HG03045 (cell line): Measurements from ENCODE around the gene RET.
"Not testable (repeated sequence)": the region's sequence is repeated elsewhere in the genome, so short reads cannot be mapped to it uniquely, and the experiment has no call there.

Source experiments
- ATAC-seq: cut with Tn5 transposase; IDR thresholded peaks from one replicate; pipeline ENCODE4 v1.9.1; 2021; ENCODE audit warnings: mild to moderate bottlenecking, moderate library complexity; ENCODE audit not compliant: unreplicated experiment

The RET gene

DNA sequence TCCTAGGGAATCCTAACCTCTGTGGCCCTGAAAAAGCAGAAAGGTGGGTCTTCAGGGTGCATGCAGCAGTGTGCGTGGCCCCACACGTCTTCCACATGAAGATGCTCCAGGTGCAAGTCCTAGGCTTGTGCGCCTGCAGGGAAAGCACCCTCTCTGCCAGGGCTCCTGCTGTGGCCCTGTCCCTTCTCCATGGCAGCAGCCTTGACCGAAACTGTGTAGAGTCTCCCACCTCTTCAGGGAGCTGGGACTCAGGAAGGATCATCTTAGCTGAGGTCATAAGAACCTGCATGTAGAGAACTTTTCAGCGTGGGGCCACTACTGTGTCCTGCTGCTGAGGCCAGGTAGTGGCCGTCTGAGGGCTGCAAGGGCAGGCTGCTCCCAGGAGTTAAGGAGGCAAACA lies 55.0 kb downstream of the RET start:
- no peak for ATAC-seq

DNA sequence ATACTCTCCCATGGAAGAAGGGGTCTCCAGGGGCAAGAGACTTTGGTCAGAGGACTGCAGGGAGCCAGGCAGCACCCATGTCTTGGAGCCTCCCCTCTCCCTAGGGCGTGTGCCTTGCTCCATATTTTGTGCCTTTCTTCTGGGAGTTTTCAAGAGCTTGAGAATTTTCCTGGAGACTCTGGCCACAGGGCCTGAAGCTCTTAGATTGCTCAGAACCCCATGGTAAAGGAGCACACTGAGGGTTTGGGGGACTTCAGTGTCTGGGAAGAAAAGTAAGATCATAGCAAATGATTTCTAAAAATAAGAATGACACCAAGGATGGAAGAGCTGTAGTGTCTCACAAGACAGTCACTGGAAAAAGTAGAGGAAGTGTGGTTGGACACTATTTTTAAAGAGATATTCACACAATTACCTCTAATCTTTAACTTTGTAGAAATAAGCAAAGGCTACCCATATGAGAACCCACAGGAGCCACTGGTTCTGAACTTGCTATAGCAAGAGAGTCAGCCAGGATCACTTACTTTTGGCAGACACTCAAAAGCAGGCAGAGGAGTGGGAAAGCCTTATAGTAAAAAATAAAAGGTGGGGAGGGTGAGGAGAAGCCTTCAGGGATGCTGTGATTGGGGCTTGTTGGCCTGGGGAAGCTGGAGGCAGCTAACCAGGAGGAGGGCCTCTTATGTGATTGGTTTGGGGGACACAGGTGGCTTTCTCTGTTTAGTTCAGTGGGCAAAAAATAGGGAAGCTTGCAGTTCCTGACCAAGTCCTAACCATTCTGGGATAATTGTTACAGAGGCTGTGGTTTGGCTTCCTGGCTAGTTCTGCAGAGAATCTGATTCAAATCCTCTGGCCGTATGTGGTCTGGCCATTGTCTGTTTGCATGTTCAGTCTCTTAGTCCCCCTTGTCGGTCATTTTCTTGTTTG lies 56.3 kb downstream of the RET start:
- ATAC-seq = no peak

DNA sequence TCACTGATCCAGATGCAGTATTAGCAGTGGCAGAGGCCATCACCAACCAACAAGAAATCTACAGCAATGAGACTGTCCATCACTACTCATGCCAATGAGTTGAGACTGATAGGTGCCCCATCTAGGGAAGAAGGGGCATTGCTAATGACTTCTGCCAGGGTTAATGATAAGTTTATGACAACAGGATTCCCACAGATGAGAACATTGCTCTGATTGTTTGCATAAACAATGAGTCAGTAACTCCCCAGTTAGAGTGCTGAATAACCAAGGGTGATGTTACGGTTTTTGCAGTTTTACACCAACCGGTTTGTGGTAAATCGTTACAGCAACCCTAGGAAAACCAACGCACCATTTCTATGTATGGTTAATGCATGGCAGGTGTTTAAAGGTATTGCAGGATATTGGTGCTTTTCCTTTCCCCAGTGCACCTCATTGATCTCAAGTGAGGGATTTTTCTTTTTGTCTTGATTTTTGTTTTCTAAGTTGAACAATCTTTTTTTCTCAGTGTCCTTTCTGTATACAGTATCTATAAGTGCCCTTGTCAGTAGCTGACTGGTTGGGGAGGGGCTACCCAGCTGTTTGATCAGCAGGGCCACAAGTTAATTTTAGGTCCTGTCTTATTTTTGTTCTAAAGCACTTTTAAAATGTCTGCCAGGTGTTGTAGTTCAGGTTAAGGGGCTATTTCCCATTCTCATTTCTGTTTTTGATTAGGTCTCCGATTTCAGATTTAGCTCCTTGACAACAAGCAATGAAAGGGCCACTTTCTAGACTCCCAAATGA lies 57.4 kb downstream of the RET start:
- ATAC-seq = no peak

DNA sequence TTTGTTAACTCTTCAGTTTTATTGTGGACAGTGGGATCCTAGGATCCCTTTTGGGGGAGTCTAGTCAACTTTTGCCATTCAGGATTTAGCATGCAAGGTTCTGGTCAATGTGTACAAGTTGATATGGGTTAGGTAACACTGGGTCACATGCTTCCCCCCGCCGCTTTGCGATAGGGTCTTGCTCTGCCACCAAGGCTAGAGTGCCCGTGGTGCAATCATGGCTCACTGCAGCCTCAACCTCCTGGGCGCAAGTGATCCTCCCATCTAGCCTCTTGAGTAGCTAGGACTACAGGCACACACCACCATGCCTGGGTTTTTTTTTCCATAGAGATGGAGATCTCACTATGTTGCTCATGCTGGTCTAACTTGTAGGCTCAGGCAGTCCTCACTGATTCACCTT lies 58.2 kb downstream of the RET start:
- no peak for ATAC-seq

GRCh38 chr10:43135656-43136055 lies 58.8 kb downstream of the RET start:
- ATAC-seq = no peak

- no peak for ATAC-seq
These were observed 59.6 kb downstream of the RET start for GRCh38 chr10:43136432-43136831.

DNA sequence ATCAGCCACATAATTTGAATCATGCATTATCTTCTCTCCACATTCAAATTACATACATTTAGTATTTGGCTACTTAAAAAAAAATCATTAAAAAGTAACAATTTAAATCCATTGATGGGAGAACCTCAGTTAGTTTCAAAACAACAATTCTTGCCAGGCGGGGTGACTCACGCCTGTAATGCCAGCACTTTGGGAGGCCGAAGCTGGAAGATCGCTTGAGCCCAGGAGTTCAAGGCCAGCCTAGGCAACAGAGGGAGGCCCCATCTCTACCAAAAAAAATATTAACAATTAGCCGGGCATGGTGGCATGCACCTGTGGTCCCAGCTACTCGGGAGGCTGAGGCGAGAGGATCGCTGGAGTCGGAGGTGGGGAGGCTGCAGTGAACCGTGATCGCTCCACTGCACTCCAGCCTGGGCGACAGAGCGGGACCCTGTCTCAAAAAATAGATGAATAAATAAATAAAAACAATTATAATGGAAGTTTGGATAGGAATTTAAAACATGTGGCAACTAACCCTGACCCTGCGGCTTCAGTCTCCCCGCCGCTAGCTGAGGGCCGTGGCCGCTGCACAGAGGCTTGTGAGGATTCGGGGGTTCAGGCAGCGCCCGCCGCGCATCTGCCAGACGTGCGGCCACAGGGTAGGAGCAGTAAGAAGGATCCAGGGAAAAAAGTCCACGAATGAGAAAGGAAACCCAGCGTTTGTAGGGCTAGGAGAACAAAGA lies 60.3 kb downstream of the RET start:
- ATAC-seq = no peak

DNA sequence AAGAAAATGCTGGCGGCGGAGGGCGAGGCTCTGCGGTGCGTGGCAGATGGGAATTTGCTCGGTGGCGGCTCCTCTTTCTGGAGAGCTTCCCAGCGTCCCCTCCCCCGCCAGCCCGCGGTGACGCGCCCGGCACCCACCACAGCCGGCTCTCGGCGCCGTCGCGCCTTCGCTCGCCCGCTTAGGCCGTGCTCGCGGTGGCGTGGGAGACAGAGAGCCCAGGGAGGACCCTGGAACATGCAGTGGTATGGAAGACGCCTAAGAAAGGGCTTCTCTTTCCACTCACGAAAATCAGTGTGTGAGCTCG lies 60.8 kb downstream of the RET start:
- ATAC-seq = peak; percentile 25

- peak; percentile 78 for ATAC-seq
These were observed 61.3 kb downstream of the RET start, which contains the start of gene CSGALNACT2 for GRCh38 chr10:43138021-43138756. Gene CSGALNACT2 (plus strand): TSS chr10:43138445. CDS start chr10:43155150, 16,705 bp downstream.

GRCh38 chr10:43138757-43139241 lies 61.9 kb downstream of the RET start:
- peak; percentile 35 for ATAC-seq

GRCh38 chr10:43141421-43141820 lies 64.6 kb downstream of the RET start:
- ATAC-seq = no peak

GRCh38 chr10:43145311-43145710 lies 68.4 kb downstream of the RET start:
- no peak for ATAC-seq

DNA sequence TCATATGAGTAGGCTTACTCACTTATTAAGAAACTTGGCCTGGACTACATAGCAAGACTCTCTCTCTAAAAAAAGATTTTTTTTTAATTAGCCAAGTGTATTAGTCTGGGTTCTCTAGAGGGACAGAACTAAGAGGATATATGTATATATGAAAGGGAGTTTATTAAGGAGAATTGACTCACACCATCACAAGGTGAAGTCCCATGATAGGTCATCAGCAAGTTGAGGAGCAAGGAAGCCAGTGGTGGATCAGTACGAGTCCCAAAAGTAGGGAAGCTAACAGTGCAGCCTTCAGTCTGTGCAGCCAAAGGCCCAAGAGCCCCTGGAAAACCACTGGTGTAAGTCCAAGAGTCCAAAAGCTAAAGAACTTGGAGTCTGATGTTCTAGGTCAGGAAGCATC lies 69.1 kb downstream of the RET start:
- ATAC-seq = not testable (repeated sequence)

DNA sequence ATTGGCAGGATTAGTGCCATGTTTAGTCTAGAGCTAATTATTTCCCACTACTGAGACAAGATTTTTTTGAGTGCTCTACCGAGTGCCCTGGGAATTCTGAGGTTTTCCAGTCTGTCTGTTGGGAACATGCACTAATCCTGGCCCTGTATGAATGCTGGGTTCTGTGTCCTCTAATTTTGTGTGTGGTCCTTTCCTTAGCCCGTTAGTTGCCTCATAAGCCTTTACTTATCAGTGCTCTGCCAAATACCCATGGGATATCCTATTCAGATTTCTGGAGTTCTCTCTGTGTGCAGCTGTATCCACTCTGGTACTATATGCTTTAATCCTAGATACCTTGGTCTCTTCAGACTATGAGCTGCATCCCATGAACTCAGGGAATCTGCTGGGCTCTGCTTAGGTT lies 74.5 kb downstream of the RET start:
- ATAC-seq = no peak

GRCh38 chr10:43153901-43154300 lies 77.0 kb downstream of the RET start:
- ATAC-seq = no peak

GRCh38 chr10:43155221-43155620 lies 78.4 kb downstream of the RET start:
- no peak for ATAC-seq

DNA sequence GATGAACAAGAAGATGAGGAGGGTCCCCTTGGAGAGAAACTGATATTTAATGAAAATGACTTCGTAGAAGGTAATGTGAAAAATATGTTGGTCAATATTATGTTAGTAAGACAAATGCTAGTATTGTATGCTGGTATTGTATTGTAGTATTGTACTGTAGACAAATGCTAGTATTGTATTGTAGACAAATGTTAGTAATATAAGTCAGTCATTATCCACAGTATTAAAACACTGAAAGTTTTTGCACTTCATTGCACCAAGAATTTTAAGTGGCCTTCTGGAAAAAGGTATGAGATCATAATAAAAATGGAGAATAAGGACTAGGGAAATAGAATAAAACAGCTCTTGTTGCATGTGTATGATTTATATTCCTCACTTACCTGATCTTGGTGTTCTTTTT lies 78.9 kb downstream of the RET start:
- no peak for ATAC-seq

- no peak for ATAC-seq
These were observed 79.9 kb downstream of the RET start for GRCh38 chr10:43156590-43157341.

- no peak for ATAC-seq
These were observed 81.8 kb downstream of the RET start for GRCh38 chr10:43158636-43159035.
